K562 (cell line): ENCODE results near the gene TSR3. TPM values are rescaled to one million over a fixed set of nuclear protein-coding genes. Genes with fewer than 3 reads are reported as not detected.

Experiments
- BRF1 ChIP-seq: IDR thresholded peaks from 3 replicates; pipeline ENCODE4 v1.6.1; 2011; ENCODE audit warnings: borderline replicate concordance, mild to moderate bottlenecking; ENCODE audit not compliant: insufficient read length; ENCODE audit errors: extremely low read depth
- CBFA2T3 ChIP-seq: fragments of 450-650 bp; IDR thresholded peaks from 2 replicates; pipeline ENCODE4 v1.6.1; 2017
- CBFB ChIP-seq: sonication (generic); formaldehyde crosslinking; IDR thresholded peaks from 2 replicates; pipeline ENCODE4 v1.4.0; 2020; ENCODE audit warnings: mild to moderate bottlenecking, missing genetic modification reagents
- CTBP1 ChIP-seq: fragments of 450-650 bp; IDR thresholded peaks from 2 replicates; pipeline ENCODE4 v1.6.1; 2016; ENCODE audit warnings: borderline replicate concordance
- CUX1 ChIP-seq: fragments of 200-800 bp; sonication (Bioruptor generic); IDR thresholded peaks from 2 replicates; pipeline ENCODE4 v1.6.1; 2016; ENCODE audit warnings: missing genetic modification characterization, missing compliant biosample characterization
- EZH2 ChIP-seq: IDR thresholded peaks from 2 replicates; pipeline ENCODE4 v1.6.1; 2012; ENCODE audit warnings: low read depth, mild to moderate bottlenecking, inconsistent platforms, low read length, borderline replicate concordance
- FIP1L1 ChIP-seq: fragments of 200-400 bp; formaldehyde crosslinking; IDR thresholded peaks from 2 replicates; pipeline ENCODE4 v1.6.1; 2018; ENCODE audit warnings: mild to moderate bottlenecking, low read depth, low read length; ENCODE audit not compliant: poor library complexity, severe bottlenecking
- HDAC2 ChIP-seq: fragments of 450-650 bp; IDR thresholded peaks from 2 replicates; pipeline ENCODE4 v1.6.1; 2016; ENCODE audit warnings: mild to moderate bottlenecking
- JUNB ChIP-seq: fragments of 450-650 bp; formaldehyde crosslinking; conservative IDR thresholded peaks from 2 replicates; pipeline ENCODE4 v1.4.0; 2020; ENCODE audit warnings: mild to moderate bottlenecking
- KLF13 ChIP-seq: fragments of 450-650 bp; IDR thresholded peaks from 2 replicates; pipeline ENCODE4 v1.6.1; 2016; ENCODE audit warnings: missing genetic modification characterization, low read depth, mild to moderate bottlenecking, missing compliant biosample characterization, moderate library complexity, borderline replicate concordance
- MBD2 ChIP-seq: sonication (generic); IDR thresholded peaks from 2 replicates; pipeline ENCODE4 v1.6.1; 2016; ENCODE audit warnings: low read depth, borderline replicate concordance
- MTA3 ChIP-seq: fragments of 450-650 bp; formaldehyde crosslinking; IDR thresholded peaks from 2 replicates; pipeline ENCODE4 v1.6.1; 2017; ENCODE audit warnings: mild to moderate bottlenecking, borderline replicate concordance
- NEUROD1 ChIP-seq: fragments of 150-350 bp; IDR thresholded peaks from 2 replicates; pipeline ENCODE4 v1.6.1; 2014; ENCODE audit warnings: borderline replicate concordance, low read length, low read depth; ENCODE audit not compliant: partially characterized antibody
- NONO ChIP-seq, 2 experiments: fragments of 200-400 bp in 1 of 2; fragments of 450-650 bp in 1 of 2; formaldehyde crosslinking in 1 of 2; IDR thresholded peaks; 2 replicates each; pipeline ENCODE4 v1.6.1; 2017; ENCODE audit warnings: low read depth in 2 of 2, mild to moderate bottlenecking in 2 of 2, moderate library complexity in 2 of 2, low read length in 1 of 2
- NRF1 ChIP-seq, 2 experiments: fragments of 450-650 bp; IDR thresholded peaks in 1 of 2; conservative IDR thresholded peaks in 1 of 2; 2 replicates each; pipeline ENCODE4 v1.6.1; 2014; ENCODE audit warnings: mild to moderate bottlenecking in 2 of 2
- SLC30A9 ChIP-seq: fragments of 250-450 bp; sonication (Bioruptor Pico); IDR thresholded peaks from 2 replicates; pipeline ENCODE4 v1.8.0; 2022; ENCODE audit warnings: mild to moderate bottlenecking, moderate library complexity
- SRSF9 ChIP-seq: fragments of 200-400 bp; formaldehyde crosslinking; IDR thresholded peaks from 2 replicates; pipeline ENCODE4 v1.6.1; 2017; ENCODE audit warnings: low read depth, low read length, borderline replicate concordance
- USF1 ChIP-seq: sonication (generic); formaldehyde crosslinking; IDR thresholded peaks from 2 replicates; pipeline ENCODE4 v1.9.0; 2022; ENCODE audit warnings: mild to moderate bottlenecking, missing genetic modification reagents
- polyA plus RNA-seq, 8 experiments: library from polyadenylated mRNA; depleted of rRNA in 4 of 8; stranded (reverse) in 5 of 8; unstranded in 3 of 8; fragments of >200 nt; fragmentation: Nextera tagmentation in 2 of 8; fragmentation: Illumina TruSeq in 1 of 8; extraction: Ambion mirVana in 2 of 8; extraction: Trizol in 1 of 8; gene quantifications; 2 replicates each; pipeline versions ENCODE4 v1.2.1 to v1.2.3, GENCODE V29; 2011 to 2014; ENCODE audit warnings: inconsistent platforms in 1 of 8, missing spikeins in 1 of 8
- total RNA-seq, 7 experiments: library from RNA; depleted of rRNA in 6 of 7; stranded (reverse); fragments of >200 nt in 6 of 7; fragmentation: Illumina TruSeq in 2 of 7; extraction: Trizol in 2 of 7; gene quantifications; 2 replicates each; pipeline versions ENCODE4 v1.2.1 to v1.2.3, GENCODE V29; 2011 to 2021; ENCODE audit warnings: low replicate concordance in 1 of 7
- TF ChIP-seq, protein P1 (sequence below), 2 experiments: IDR thresholded peaks; 2 replicates each; pipeline ENCODE4 v1.6.1; 2011; ENCODE audit warnings: borderline replicate concordance in 1 of 2, control low read depth in 1 of 2, low read depth in 1 of 2, low read length in 1 of 2, mild to moderate bottlenecking in 1 of 2, mixed read lengths in 1 of 2, moderate library complexity in 1 of 2; ENCODE audit not compliant: insufficient read depth in 1 of 2, insufficient read length in 1 of 2, poor library complexity in 1 of 2, severe bottlenecking in 1 of 2; ENCODE audit errors: extremely low read depth in 1 of 2

Gene TSR3
- total and polyA plus RNA-seq, 9 of the 15 experiments (the other 6 are each of a cell fraction or from before 2014, with no cell fraction given) = 1.5 to 74.8 (median 16.5) TPM

GRCh38 chr16:1300664-1301476 lies 50.8 kb downstream of the TSR3 start (continued):
- TF ChIP-seq, protein P1, sequence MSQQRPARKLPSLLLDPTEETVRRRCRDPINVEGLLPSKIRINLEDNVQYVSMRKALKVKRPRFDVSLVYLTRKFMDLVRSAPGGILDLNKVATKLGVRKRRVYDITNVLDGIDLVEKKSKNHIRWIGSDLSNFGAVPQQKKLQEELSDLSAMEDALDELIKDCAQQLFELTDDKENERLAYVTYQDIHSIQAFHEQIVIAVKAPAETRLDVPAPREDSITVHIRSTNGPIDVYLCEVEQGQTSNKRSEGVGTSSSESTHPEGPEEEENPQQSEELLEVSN (IDR thresholded peaks at IDR 0.05; ENCODE audit: borderline replicate concordance in 1 of 2, extremely low read depth in 1 of 2, insufficient read depth in 1 of 2, insufficient read length in 1 of 2, low read depth in 1 of 2, low read length in 1 of 2, poor library complexity in 1 of 2, severe bottlenecking in 1 of 2) = no peak
- TF ChIP-seq MTA3 (peak; percentile 69; the same call in 1 of the 2 replicates), BRF1 (no peak), SLC30A9 (CRISPR knock-in tag) (no peak), EZH2 (no peak), CBFB (CRISPR knock-in tag) (no peak), CUX1 (CRISPR knock-in tag) (no peak), HDAC2 (0 out of 2 replicates have a peak, but pooled peaks have one; percentile 30), NONO (IDR thresholded peaks at IDR 0.05; ENCODE audit: low read depth in 2 of 2, low read length in 1 of 2) (0 out of 4 replicates have a peak, but pooled peaks of 1 of the 2 experiments have one; percentile 53), MBD2 (no peak), CBFA2T3 (no peak), SRSF9 (no peak), JUNB (no peak), NRF1 (conservative IDR thresholded peaks at IDR 0.05 in 1 of 2, IDR thresholded peaks at IDR 0.05 in 1 of 2) (0 out of 4 replicates have a peak, but pooled peaks have one; percentile 11 to 31), NEUROD1 (no peak), USF1 (CRISPR knock-in tag) (no peak), CTBP1 (peak; percentile 46; the same call in 1 of the 2 replicates), FIP1L1 (peak; percentile 13), KLF13 (peak; percentile 61; the same call in 1 of the 2 replicates)
